ENCODE measurements around the gene LGALS9B. TPM values are rescaled to one million over a fixed set of nuclear protein-coding genes. Genes with fewer than 3 reads are reported as not detected.
"Not testable (repeated sequence)": the region's sequence is repeated elsewhere in the genome, so short reads cannot be mapped to it uniquely, and the experiment has no call there.

The LGALS9B gene
- total RNA-seq, 1 experiment from 2014 or later, result not detected

DNA sequence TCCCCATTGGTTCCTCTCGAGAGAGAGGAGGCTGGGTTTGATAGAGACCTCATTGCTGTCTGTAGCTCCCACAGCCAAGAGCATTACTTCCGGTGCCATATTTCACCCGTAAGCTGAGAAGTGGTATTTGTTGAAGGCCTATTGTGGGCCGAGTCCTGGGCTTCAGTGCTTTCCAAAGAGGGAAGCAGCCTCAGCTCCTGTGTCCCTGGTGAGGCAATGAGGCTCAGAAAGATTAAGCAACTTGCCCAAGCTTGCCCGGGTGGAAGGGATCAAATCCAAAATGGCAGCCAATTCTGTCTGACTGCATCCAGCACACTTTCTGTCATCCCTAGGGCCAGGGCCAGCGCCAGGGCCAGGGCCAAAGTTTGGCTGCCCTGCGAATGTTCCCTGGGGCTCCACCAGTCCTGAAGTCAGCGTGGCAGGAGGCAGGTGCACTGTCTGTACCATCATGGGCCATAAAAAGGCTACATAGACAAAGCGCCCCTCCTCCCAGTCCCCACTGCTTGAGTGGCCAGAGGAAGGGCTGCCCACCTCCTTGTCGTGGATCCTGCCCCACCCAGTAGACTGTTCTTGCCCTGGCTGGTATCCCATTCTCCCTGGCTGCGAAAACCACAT lies 13.4 kb downstream of the LGALS9B start:
- H3K27me3 Mint-ChIP-seq (ENCODE audit: insufficient read depth, unreplicated experiment); H3K4me3 Mint-ChIP-seq (ENCODE audit: unreplicated experiment); H3K9me3 Mint-ChIP-seq (ENCODE audit: unreplicated experiment); BruUV-seq (replicated peaks); H3K27ac Mint-ChIP-seq (ENCODE audit: low read depth, unreplicated experiment); DNase-seq (ENCODE audit: unreplicated experiment); H3K4me1 Mint-ChIP-seq (ENCODE audit: insufficient read depth, unreplicated experiment); H3K36me3 Mint-ChIP-seq (ENCODE audit: insufficient read depth, unreplicated experiment); POLR2A ChIA-PET; intact Hi-C loops (cut with micrococcal nuclease); CTCF ChIA-PET: not testable (repeated sequence)

DNA sequence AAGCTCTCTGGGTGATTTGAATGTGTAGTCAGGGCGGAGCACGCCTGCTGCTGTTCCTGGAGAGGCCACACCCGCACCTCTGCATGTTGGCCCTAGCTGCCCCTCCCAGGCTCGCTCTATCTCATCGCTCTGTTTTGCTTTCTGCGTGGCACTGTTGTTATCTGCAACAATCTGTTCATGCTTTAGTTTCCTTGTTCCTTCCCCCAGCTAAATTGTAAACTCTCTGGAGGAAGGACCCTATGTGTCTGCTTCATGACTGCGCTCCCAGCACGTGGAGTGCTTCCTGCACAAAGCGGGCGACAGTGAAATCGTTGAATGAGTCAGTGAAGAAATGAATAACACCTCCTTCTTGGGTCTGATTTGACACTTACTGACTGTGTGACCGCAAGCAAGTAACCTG lies 16.5 kb downstream of the LGALS9B start:
- CTCF ChIA-PET; H3K9me3 Mint-ChIP-seq (ENCODE audit: unreplicated experiment); H3K27me3 Mint-ChIP-seq (ENCODE audit: insufficient read depth, unreplicated experiment); H3K4me3 Mint-ChIP-seq (ENCODE audit: unreplicated experiment); H3K4me1 Mint-ChIP-seq (ENCODE audit: insufficient read depth, unreplicated experiment); BruUV-seq (replicated peaks); DNase-seq (ENCODE audit: unreplicated experiment); POLR2A ChIA-PET; H3K36me3 Mint-ChIP-seq (ENCODE audit: insufficient read depth, unreplicated experiment); H3K27ac Mint-ChIP-seq (ENCODE audit: low read depth, unreplicated experiment); intact Hi-C loops (cut with micrococcal nuclease): not testable (repeated sequence)

DNA sequence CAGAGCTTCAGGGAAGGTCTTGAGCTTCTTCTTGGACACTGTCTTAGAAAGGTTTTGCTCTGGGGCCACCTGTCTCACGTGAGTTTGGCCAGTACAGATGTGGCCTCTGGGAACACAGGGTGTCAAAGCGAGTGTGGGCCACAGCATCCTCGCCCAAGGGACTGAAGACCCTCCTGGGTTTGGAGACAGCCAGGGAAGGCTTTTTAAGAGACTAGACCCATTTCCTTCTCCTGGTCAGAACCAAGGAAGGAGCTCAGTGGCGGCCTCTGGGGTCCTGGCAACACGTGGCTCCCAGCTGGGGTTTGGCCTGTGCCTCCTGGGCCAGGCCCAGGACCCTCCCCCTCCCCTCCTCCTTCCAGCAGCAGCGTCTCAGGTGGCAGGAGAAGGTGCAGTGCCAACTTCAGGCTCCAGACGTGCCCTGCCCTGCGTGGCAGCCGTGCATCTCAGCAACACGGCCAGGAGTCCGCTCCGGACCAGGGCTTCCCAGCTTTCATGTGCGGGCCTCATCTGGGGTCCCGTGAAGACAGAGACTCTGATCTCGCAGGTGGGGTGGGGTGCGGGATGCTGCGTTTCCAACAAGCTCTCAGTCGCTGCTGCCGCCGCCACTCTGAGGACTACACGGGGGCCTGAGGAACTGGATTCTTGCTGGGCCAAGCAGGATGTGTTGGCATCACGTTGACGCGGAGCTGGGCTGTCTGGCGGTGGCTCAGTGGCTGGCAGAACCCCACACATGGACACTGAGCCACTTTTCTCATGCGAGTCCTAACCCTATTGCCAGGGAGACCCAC lies 19.6 kb downstream of the LGALS9B start:
- H3K4me1 Mint-ChIP-seq (ENCODE audit: insufficient read depth, unreplicated experiment); H3K4me3 Mint-ChIP-seq (ENCODE audit: unreplicated experiment); DNase-seq (ENCODE audit: unreplicated experiment); H3K36me3 Mint-ChIP-seq (ENCODE audit: insufficient read depth, unreplicated experiment); BruUV-seq (replicated peaks); H3K9me3 Mint-ChIP-seq (ENCODE audit: unreplicated experiment); H3K27me3 Mint-ChIP-seq (ENCODE audit: insufficient read depth, unreplicated experiment); POLR2A ChIA-PET; CTCF ChIA-PET; intact Hi-C loops (cut with micrococcal nuclease); H3K27ac Mint-ChIP-seq (ENCODE audit: low read depth, unreplicated experiment): not testable (repeated sequence)

DNA sequence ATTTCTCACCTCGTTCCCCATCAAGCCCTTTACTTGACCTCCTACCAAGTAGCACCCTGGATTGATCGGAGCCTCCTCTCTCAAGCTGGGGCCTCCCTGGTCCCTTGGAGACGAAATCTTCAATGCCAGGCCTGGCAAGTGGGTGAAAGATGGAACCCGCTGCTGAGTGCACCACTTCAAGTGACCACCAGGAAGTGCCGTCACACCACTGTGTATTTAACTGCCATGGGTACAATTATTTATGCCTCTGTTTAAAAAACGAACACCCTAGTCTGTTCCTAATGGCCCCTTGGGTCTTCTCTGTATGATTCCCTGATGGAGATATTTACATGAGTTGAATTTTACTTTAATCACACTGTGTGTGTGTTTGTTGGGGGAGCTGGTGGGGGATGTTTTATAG lies 20.4 kb downstream of the LGALS9B start:
- intact Hi-C loops (cut with micrococcal nuclease); CTCF ChIA-PET: not testable (repeated sequence)

DNA sequence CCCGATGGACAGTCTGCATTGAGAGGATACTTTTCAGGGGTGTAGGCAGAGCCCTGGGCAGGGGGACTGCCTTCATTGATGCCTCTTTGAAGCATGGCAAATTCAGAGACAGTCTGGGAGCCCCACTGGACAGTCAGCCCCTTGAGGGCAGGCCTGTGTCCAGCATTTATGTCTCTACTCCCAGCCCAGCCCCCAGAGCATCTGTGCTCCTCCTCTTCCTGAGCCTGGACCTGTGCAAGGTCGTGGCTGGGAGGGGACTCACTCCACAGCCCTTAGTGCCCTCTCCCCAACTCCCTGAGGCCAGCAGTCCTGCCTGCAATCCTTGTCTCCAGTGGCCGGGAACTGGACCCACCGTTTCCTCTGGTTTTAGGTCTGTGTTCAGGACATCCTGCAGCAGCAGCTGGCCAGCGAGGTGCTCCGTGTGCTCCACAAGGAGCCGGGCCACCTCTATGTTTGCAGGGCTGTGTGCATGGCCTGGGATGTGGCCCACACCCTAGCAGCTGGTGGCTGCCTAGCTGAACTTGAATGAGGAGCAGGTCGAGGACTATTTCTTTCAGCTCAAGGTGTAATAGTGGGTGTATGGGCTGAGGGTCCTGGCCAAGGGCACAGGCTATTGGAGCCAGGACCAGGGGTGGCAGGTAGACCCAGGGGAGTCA lies 22.6 kb downstream of the LGALS9B start:
- POLR2A ChIA-PET; H3K4me3 Mint-ChIP-seq (ENCODE audit: unreplicated experiment); DNase-seq (ENCODE audit: unreplicated experiment); CTCF ChIA-PET; H3K9me3 Mint-ChIP-seq (ENCODE audit: unreplicated experiment); H3K27ac Mint-ChIP-seq (ENCODE audit: low read depth, unreplicated experiment); H3K36me3 Mint-ChIP-seq (ENCODE audit: insufficient read depth, unreplicated experiment); H3K27me3 Mint-ChIP-seq (ENCODE audit: insufficient read depth, unreplicated experiment); H3K4me1 Mint-ChIP-seq (ENCODE audit: insufficient read depth, unreplicated experiment); BruUV-seq (replicated peaks); intact Hi-C loops (cut with micrococcal nuclease): not testable (repeated sequence)

More for the DNA sequence above, 20.4 kb downstream of the LGALS9B start:
- BruUV-seq (replicated peaks); H3K4me1 Mint-ChIP-seq (ENCODE audit: insufficient read depth, unreplicated experiment); DNase-seq (ENCODE audit: unreplicated experiment); H3K36me3 Mint-ChIP-seq (ENCODE audit: insufficient read depth, unreplicated experiment); H3K9me3 Mint-ChIP-seq (ENCODE audit: unreplicated experiment); H3K27me3 Mint-ChIP-seq (ENCODE audit: insufficient read depth, unreplicated experiment); H3K27ac Mint-ChIP-seq (ENCODE audit: low read depth, unreplicated experiment); POLR2A ChIA-PET; H3K4me3 Mint-ChIP-seq (ENCODE audit: unreplicated experiment): not testable (repeated sequence)

DNA sequence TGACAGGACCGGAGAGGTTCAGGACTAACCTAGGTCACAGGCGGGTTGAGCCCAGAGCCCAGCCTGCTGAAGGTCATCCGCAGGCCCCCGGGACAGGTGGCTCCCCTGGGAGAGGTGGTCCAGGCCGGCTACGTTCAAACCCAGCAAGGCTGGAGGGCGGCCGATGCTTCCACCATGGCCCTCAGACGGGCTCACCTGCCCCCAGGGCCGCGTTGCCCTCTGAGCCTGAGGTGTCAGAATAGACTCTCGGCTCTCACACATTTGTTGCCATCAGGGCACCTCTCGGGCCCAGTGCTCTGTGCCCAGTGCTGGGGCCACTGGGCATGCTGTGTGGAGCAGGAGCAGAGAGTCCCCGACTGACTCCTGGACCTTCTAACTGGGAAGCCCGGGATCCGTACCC lies 23.2 kb downstream of the LGALS9B start:
- DNase-seq (ENCODE audit: unreplicated experiment); H3K27me3 Mint-ChIP-seq (ENCODE audit: insufficient read depth, unreplicated experiment); H3K36me3 Mint-ChIP-seq (ENCODE audit: insufficient read depth, unreplicated experiment); H3K4me3 Mint-ChIP-seq (ENCODE audit: unreplicated experiment); CTCF ChIA-PET; intact Hi-C loops (cut with micrococcal nuclease); H3K9me3 Mint-ChIP-seq (ENCODE audit: unreplicated experiment); H3K27ac Mint-ChIP-seq (ENCODE audit: low read depth, unreplicated experiment); POLR2A ChIA-PET; BruUV-seq (replicated peaks); H3K4me1 Mint-ChIP-seq (ENCODE audit: insufficient read depth, unreplicated experiment): not testable (repeated sequence)

DNA sequence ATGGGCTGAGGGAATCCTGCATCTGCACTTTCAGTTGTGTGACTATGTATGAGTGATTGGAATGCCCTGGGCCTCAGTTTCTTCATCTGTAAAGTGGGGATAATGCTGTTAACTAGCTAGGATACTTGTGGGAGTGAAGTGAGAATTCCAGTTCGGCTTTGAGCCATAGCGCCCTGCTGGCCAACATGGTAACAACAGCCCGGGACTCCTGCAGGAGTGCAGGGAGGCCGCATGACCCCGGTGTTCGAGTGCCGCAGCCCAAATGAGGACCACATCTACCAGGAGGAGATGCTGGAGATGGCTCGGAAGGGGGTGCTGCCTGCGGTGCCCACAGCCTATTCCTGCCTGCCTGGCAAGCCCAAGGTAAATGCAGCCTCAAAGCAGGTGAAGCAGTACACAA lies 23.7 kb downstream of the LGALS9B start:
- POLR2A ChIA-PET; CTCF ChIA-PET; BruUV-seq (replicated peaks): not testable (repeated sequence)

DNA sequence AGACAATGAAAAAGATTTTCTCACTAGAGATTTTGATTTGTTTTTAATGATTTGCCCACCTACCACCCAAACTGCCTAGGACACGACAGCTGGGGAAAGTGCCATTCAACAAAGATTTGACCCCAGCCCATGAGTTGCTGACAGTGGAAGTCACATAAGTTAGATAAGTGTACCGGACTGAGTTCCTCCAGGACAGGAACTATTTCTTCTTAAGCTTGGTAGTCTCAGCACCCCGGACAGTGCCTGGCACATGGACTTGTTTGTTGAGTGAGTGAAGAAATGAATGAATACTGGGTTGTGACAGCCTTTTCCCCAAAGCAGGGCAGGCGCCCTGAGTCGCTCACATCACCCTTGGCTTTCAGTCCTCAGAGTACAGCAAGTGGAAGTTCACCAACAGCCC lies 26.7 kb downstream of the LGALS9B start:
- POLR2A ChIA-PET; H3K27ac Mint-ChIP-seq (ENCODE audit: low read depth, unreplicated experiment); H3K4me1 Mint-ChIP-seq (ENCODE audit: insufficient read depth, unreplicated experiment); H3K36me3 Mint-ChIP-seq (ENCODE audit: insufficient read depth, unreplicated experiment); CTCF ChIA-PET; H3K9me3 Mint-ChIP-seq (ENCODE audit: unreplicated experiment); DNase-seq (ENCODE audit: unreplicated experiment); BruUV-seq (replicated peaks); H3K4me3 Mint-ChIP-seq (ENCODE audit: unreplicated experiment); intact Hi-C loops (cut with micrococcal nuclease); H3K27me3 Mint-ChIP-seq (ENCODE audit: insufficient read depth, unreplicated experiment): not testable (repeated sequence)

More for the DNA sequence above, 23.7 kb downstream of the LGALS9B start:
- H3K27ac Mint-ChIP-seq (ENCODE audit: low read depth, unreplicated experiment); H3K4me1 Mint-ChIP-seq (ENCODE audit: insufficient read depth, unreplicated experiment); H3K27me3 Mint-ChIP-seq (ENCODE audit: insufficient read depth, unreplicated experiment); intact Hi-C loops (cut with micrococcal nuclease); DNase-seq (ENCODE audit: unreplicated experiment); H3K9me3 Mint-ChIP-seq (ENCODE audit: unreplicated experiment); H3K36me3 Mint-ChIP-seq (ENCODE audit: insufficient read depth, unreplicated experiment); H3K4me3 Mint-ChIP-seq (ENCODE audit: unreplicated experiment): not testable (repeated sequence)

DNA sequence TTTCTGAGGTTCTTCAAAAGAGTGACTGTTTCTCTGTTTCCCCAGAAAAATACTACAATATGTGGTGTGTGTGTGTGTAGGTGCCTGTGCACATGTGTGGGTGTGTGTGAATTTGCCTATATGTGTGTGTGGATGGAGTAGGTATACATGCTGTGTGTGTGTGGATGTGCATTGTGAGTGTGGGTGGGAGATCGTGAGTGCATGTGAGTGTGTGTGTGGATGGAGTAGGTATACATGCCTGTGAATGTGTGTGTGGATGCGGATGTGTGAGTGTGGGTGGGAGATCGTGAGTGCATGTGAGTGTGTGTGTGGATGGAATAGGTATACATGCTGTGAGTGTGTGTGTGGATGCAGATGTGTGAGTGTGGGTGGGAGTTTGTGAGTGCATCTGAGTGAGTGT lies 32.2 kb downstream of the LGALS9B start:
- BruUV-seq (replicated peaks); POLR2A ChIA-PET; DNase-seq (ENCODE audit: unreplicated experiment); CTCF ChIA-PET; intact Hi-C loops (cut with micrococcal nuclease); H3K4me1 Mint-ChIP-seq (ENCODE audit: insufficient read depth, unreplicated experiment); H3K9me3 Mint-ChIP-seq (ENCODE audit: unreplicated experiment); H3K27ac Mint-ChIP-seq (ENCODE audit: low read depth, unreplicated experiment); H3K36me3 Mint-ChIP-seq (ENCODE audit: insufficient read depth, unreplicated experiment); H3K4me3 Mint-ChIP-seq (ENCODE audit: unreplicated experiment); H3K27me3 Mint-ChIP-seq (ENCODE audit: insufficient read depth, unreplicated experiment): not testable (repeated sequence)
